ENCODE results near the gene PTH1R.

The PTH1R gene

GRCh38 chr3:46874430-46874829 is 3.1 kb upstream of the PTH1R start:
- H2AFZ ChIP-seq (ENCODE audit: low read depth, low read length) = no peak overlapping the region
- no peaks in the 10 kb centered on the region for H4K20me1 ChIP-seq (ENCODE audit: insufficient read depth, low read length)
- no peak overlapping the region for H3K4me3 ChIP-seq (ENCODE audit: low read length)
- no peaks in the 10 kb centered on the region for H3K4me1 ChIP-seq (ENCODE audit: low read length)
- no peaks in the 10 kb centered on the region for H3K9me3 ChIP-seq (ENCODE audit: insufficient read depth, low read length)
- no peak overlapping the region for H3K27ac ChIP-seq (ENCODE audit: low read length)
- H3K4me2 ChIP-seq (ENCODE audit: low read length) = no peak overlapping the region
- TF ChIP-seq CTCF (IDR thresholded peaks at IDR 0.05; ENCODE audit: low read depth, low read length) (no peak), EZH2phosphoT487 (IDR thresholded peaks at IDR 0.05; ENCODE audit: low read depth) (no peak)
- peaks cover 36% of the 10 kb centered on the region for H3K27me3 ChIP-seq (ENCODE audit: low read depth, low read length)
- H3K36me3 ChIP-seq (replicated peaks; ENCODE audit: low read depth, low read length) = no peaks in the 10 kb centered on the region
- no peak overlapping the region for H3K9ac ChIP-seq (ENCODE audit: low read length)
- H3K79me2 ChIP-seq (ENCODE audit: low read length) = no peaks in the 10 kb centered on the region

GRCh38 chr3:46875560-46875959 is 2.0 kb upstream of the PTH1R start:
- no peaks in the 10 kb centered on the region for H3K4me1 ChIP-seq (ENCODE audit: low read length)
- peaks cover 25% of the 10 kb centered on the region for H3K27me3 ChIP-seq (ENCODE audit: low read depth, low read length)

GRCh38 chr3:46876313-46877300 is 914 bp upstream of the PTH1R start:
- Histone ChIP-seq H3K4me3 (ENCODE audit: low read length) (no peak overlapping the region), H3K36me3 (replicated peaks; ENCODE audit: low read depth, low read length) (no peaks in the 10 kb centered on the region), H2AFZ (ENCODE audit: low read depth, low read length) (no peak overlapping the region; the same call in 1 of the 2 replicates), H3K4me2 (ENCODE audit: low read length) (no peak overlapping the region), H3K27me3 (ENCODE audit: low read depth, low read length) (peaks cover 14% of the 10 kb centered on the region), H3K9me3 (ENCODE audit: insufficient read depth, low read length) (no peaks in the 10 kb centered on the region), H3K9ac (ENCODE audit: low read length) (no peak overlapping the region), H3K79me2 (ENCODE audit: low read length) (no peaks in the 10 kb centered on the region), H4K20me1 (ENCODE audit: insufficient read depth, low read length) (no peaks in the 10 kb centered on the region), H3K4me1 (ENCODE audit: low read length) (no peaks in the 10 kb centered on the region), H3K27ac (ENCODE audit: low read length) (no peak overlapping the region)
- TF ChIP-seq CTCF (IDR thresholded peaks at IDR 0.05; ENCODE audit: low read depth, low read length) (no peak), EZH2phosphoT487 (IDR thresholded peaks at IDR 0.05; ENCODE audit: low read depth) (no peak)

More at GRCh38 chr3:46875560-46875959, 2.0 kb upstream of the PTH1R start:
- Histone ChIP-seq H3K4me3 (ENCODE audit: low read length) (no peak overlapping the region), H3K36me3 (replicated peaks; ENCODE audit: low read depth, low read length) (no peaks in the 10 kb centered on the region), H3K27ac (ENCODE audit: low read length) (no peak overlapping the region), H4K20me1 (ENCODE audit: insufficient read depth, low read length) (no peaks in the 10 kb centered on the region), H3K9ac (ENCODE audit: low read length) (no peak overlapping the region), H3K9me3 (ENCODE audit: insufficient read depth, low read length) (no peaks in the 10 kb centered on the region), H2AFZ (ENCODE audit: low read depth, low read length) (no peak overlapping the region), H3K4me2 (ENCODE audit: low read length) (no peak overlapping the region), H3K79me2 (ENCODE audit: low read length) (no peaks in the 10 kb centered on the region)
- no peak for TF ChIP-seq CTCF (IDR thresholded peaks at IDR 0.05; ENCODE audit: low read depth, low read length)
- no peak for TF ChIP-seq EZH2phosphoT487 (IDR thresholded peaks at IDR 0.05; ENCODE audit: low read depth)

GRCh38 chr3:46878781-46879436 is 1.4 kb downstream of the PTH1R start:
- Histone ChIP-seq H3K9me3 (ENCODE audit: insufficient read depth, low read length) (no peaks in the 10 kb centered on the region), H3K36me3 (replicated peaks; ENCODE audit: low read depth, low read length) (no peaks in the 10 kb centered on the region), H3K9ac (ENCODE audit: low read length) (no peak overlapping the region), H3K4me2 (ENCODE audit: low read length) (no peak overlapping the region), H3K4me3 (ENCODE audit: low read length) (no peak overlapping the region), H3K27ac (ENCODE audit: low read length) (no peak overlapping the region), H3K27me3 (ENCODE audit: low read depth, low read length) (no peaks in the 10 kb centered on the region), H4K20me1 (ENCODE audit: insufficient read depth, low read length) (no peaks in the 10 kb centered on the region), H2AFZ (ENCODE audit: low read depth, low read length) (no peak overlapping the region), H3K79me2 (ENCODE audit: low read length) (no peaks in the 10 kb centered on the region), H3K4me1 (ENCODE audit: low read length) (no peaks in the 10 kb centered on the region)
- TF ChIP-seq CTCF (IDR thresholded peaks at IDR 0.05; ENCODE audit: low read depth, low read length) = no peak
- no peak for TF ChIP-seq EZH2phosphoT487 (IDR thresholded peaks at IDR 0.05; ENCODE audit: low read depth)

Data from OCI-LY3 (cell line).